DMS53 treated with DMSO at 0.1 percent for 48 hours (cell line): ENCODE data around the gene WNK1.
"Not testable (repeated sequence)": the region's sequence is repeated elsewhere in the genome, so short reads cannot be mapped to it uniquely, and the experiment has no call there.

Experiments
- DNase-seq: peaks from one replicate; lab custom pipeline; 2025; ENCODE audit not compliant: unreplicated experiment; lab: John Stamatoyannopoulos, UW

Gene WNK1

GRCh38 chr12:907413-908185, 155.2 kb downstream of the WNK1 start:
- no peak for DNase-seq

- no peak for DNase-seq
Measured at GRCh38 chr12:909861-910260, 157.5 kb downstream of the WNK1 start.

- DNase-seq = no peak
Measured at GRCh38 chr12:910416-910815, 158.0 kb downstream of the WNK1 start.

GRCh38 chr12:911191-911826, 158.9 kb downstream of the WNK1 start:
- DNase-seq = no peak

- no peak for DNase-seq
Measured at GRCh38 chr12:912466-913235, 160.3 kb downstream of the WNK1 start.

GRCh38 chr12:913919-914698, 161.7 kb downstream of the WNK1 start:
- DNase-seq = no peak

- no peak for DNase-seq
Measured at GRCh38 chr12:915090-915489, 162.7 kb downstream of the WNK1 start.

- no peak for DNase-seq
Measured at GRCh38 chr12:916240-916639, 163.9 kb downstream of the WNK1 start.

- no peak for DNase-seq
Measured at GRCh38 chr12:916712-917445, 164.5 kb downstream of the WNK1 start.

- DNase-seq = no peak
Measured at GRCh38 chr12:920676-921075, 168.3 kb downstream of the WNK1 start.

- DNase-seq = no peak
Measured at GRCh38 chr12:922285-922684, 169.9 kb downstream of the WNK1 start.

- DNase-seq = no peak
Measured at GRCh38 chr12:926641-927040, 174.3 kb downstream of the WNK1 start.

- DNase-seq = no peak
Measured at GRCh38 chr12:931060-931459, 178.7 kb downstream of the WNK1 start.

- DNase-seq = no peak
Measured at GRCh38 chr12:931591-931990, 179.2 kb downstream of the WNK1 start.

- DNase-seq = not testable (repeated sequence)
Measured at GRCh38 chr12:935891-936290, 183.5 kb downstream of the WNK1 start.

GRCh38 chr12:936377-937345, 184.3 kb downstream of the WNK1 start:
- no peak for DNase-seq

- no peak for DNase-seq
Measured at GRCh38 chr12:938810-939209, 186.4 kb downstream of the WNK1 start.

GRCh38 chr12:943051-943450, 190.7 kb downstream of the WNK1 start:
- no peak for DNase-seq

- no peak for DNase-seq
Measured at GRCh38 chr12:944211-944610, 191.8 kb downstream of the WNK1 start.
